ENCODE data around the gene TENT4A.
A peak's percentile ranks its signal among the peaks of the same experiment; 100 is the strongest.
"Not testable (repeated sequence)": the region's sequence is repeated elsewhere in the genome, so short reads cannot be mapped to it uniquely, and the experiment has no call there.

Gene TENT4A

GRCh38 chr5:6773342-6774035 lies 60.3 kb downstream of the TENT4A start:
- DNase-seq (ENCODE audit: low read depth): no peak

GRCh38 chr5:6774207-6774606 lies 61.0 kb downstream of the TENT4A start:
- DNase-seq (ENCODE audit: low read depth): not testable (repeated sequence)

- DNase-seq (ENCODE audit: low read depth): no peak
Measured at GRCh38 chr5:6774721-6775204, 61.5 kb downstream of the TENT4A start.

GRCh38 chr5:6775571-6775970 lies 62.3 kb downstream of the TENT4A start:
- DNase-seq (ENCODE audit: low read depth): no peak

- DNase-seq (ENCODE audit: low read depth): peak; percentile 39
Measured at GRCh38 chr5:6780802-6781391, 67.7 kb downstream of the TENT4A start.

GRCh38 chr5:6781716-6782115 lies 68.5 kb downstream of the TENT4A start:
- peak; percentile 31 for DNase-seq (ENCODE audit: low read depth)

- no peak for DNase-seq (ENCODE audit: low read depth)
Measured at GRCh38 chr5:6783787-6784186, 70.6 kb downstream of the TENT4A start.

GRCh38 chr5:6784481-6784880 lies 71.2 kb downstream of the TENT4A start:
- no peak for DNase-seq (ENCODE audit: low read depth)

GRCh38 chr5:6785161-6785860 lies 72.1 kb downstream of the TENT4A start:
- no peak for DNase-seq (ENCODE audit: low read depth)

- no peak for DNase-seq (ENCODE audit: low read depth)
Measured at GRCh38 chr5:6785861-6786180, 72.6 kb downstream of the TENT4A start.

- no peak for DNase-seq (ENCODE audit: low read depth)
Measured at GRCh38 chr5:6786786-6787495, 73.7 kb downstream of the TENT4A start.

GRCh38 chr5:6787941-6788340 lies 74.7 kb downstream of the TENT4A start:
- no peak for DNase-seq (ENCODE audit: low read depth)

GRCh38 chr5:6788439-6788838 lies 75.2 kb downstream of the TENT4A start:
- DNase-seq (ENCODE audit: low read depth): no peak

GRCh38 chr5:6788956-6789649 lies 75.9 kb downstream of the TENT4A start:
- DNase-seq (ENCODE audit: low read depth): no peak

GRCh38 chr5:6790346-6790865 lies 77.2 kb downstream of the TENT4A start:
- no peak for DNase-seq (ENCODE audit: low read depth)

- no peak for DNase-seq (ENCODE audit: low read depth)
Measured at GRCh38 chr5:6791031-6791430, 77.8 kb downstream of the TENT4A start.

- DNase-seq (ENCODE audit: low read depth): no peak
Measured at GRCh38 chr5:6792376-6792775, 79.1 kb downstream of the TENT4A start.

- no peak for DNase-seq (ENCODE audit: low read depth)
Measured at GRCh38 chr5:6792911-6793471, 79.8 kb downstream of the TENT4A start.

GRCh38 chr5:6801236-6801635 lies 88.0 kb downstream of the TENT4A start:
- no peak for DNase-seq (ENCODE audit: low read depth)

- DNase-seq (ENCODE audit: low read depth): no peak
Measured at GRCh38 chr5:6803981-6804550, 90.8 kb downstream of the TENT4A start.

All from ELR (cell line).